Endothelial cell (in vitro differentiated cells): ENCODE results near the gene CEP131. TPM values are rescaled to one million over a fixed set of nuclear protein-coding genes. Genes with fewer than 3 reads are reported as not detected.

Experiments
- DNase-seq: peaks from one replicate; pipeline ENCODE4 v3.0.0; 2021; ENCODE audit warnings: low spot score
- H3K27ac Mint-ChIP-seq: one replicate; pipeline ENCODE4 v1.8.0; 2021; ENCODE audit warnings: mixed read lengths, inconsistent platforms; ENCODE audit not compliant: unreplicated experiment
- H3K27me3 Mint-ChIP-seq: one replicate; pipeline ENCODE4 v1.8.0; 2021; ENCODE audit warnings: mild to moderate bottlenecking, moderate library complexity, mixed read lengths, inconsistent platforms; ENCODE audit not compliant: unreplicated experiment
- H3K36me3 Mint-ChIP-seq: one replicate; pipeline ENCODE4 v1.8.0; 2021; ENCODE audit warnings: mild to moderate bottlenecking, low read depth, mixed read lengths, inconsistent platforms; ENCODE audit not compliant: unreplicated experiment
- H3K4me1 Mint-ChIP-seq: one replicate; pipeline ENCODE4 v1.8.0; 2021; ENCODE audit warnings: mild to moderate bottlenecking, mixed read lengths, inconsistent platforms; ENCODE audit not compliant: unreplicated experiment
- H3K4me3 Mint-ChIP-seq: one replicate; pipeline ENCODE4 v1.8.0; 2021; ENCODE audit warnings: mild to moderate bottlenecking, mixed read lengths, inconsistent platforms; ENCODE audit not compliant: unreplicated experiment
- H3K9me3 Mint-ChIP-seq: one replicate; pipeline ENCODE4 v1.8.0; 2021; ENCODE audit warnings: mixed read lengths, inconsistent platforms; ENCODE audit not compliant: unreplicated experiment
- CTCF ChIP-seq: fragments of 200-600 bp; sonication (generic); IDR thresholded peaks from one replicate; pipeline ENCODE4 v1.5.0; 2021; ENCODE audit warnings: antibody characterized with exemption; ENCODE audit not compliant: unreplicated experiment
- total RNA-seq: library from RNA; stranded (reverse); fragmentation: NEBNext Ultra II Directional; extraction: Animal tissue kit (Norgen Biotek cat#: 25700); gene quantifications from one replicate; pipeline ENCODE4 v1.2.1, GENCODE V29; 2021; ENCODE audit not compliant: unreplicated experiment

The CEP131 gene
- total RNA-seq, 1 donor from 2014 or later, result 21.1 TPM

DNA sequence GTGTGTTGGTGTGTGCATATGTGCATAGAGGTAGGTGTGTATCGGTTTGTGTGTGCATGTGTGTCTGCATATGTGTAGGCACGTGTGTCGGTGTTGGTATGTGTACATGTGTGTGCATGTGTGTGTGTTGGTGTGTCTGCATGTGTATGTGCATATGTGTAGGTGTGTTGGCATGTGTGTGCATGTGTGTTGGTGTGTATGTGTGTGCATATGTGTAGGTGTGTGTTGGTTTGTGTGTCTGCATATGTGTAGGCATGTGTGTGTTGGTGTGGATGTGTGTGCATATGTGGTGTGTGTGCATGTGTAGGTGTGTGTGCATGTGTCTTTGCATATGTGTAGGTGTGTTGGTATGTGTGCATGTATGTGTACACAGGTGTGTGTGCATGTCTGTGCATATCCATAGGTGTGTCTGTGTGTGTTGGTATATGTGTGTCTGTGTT lies 52.9 kb downstream of the CEP131 start:
- H3K4me1 Mint-ChIP-seq, result no peaks in the 10 kb centered on the region
- H3K9me3 Mint-ChIP-seq, result no peaks in the 10 kb centered on the region
- H3K4me3 Mint-ChIP-seq, result no peak overlapping the region
- H3K27ac Mint-ChIP-seq, result no peak overlapping the region
- TF ChIP-seq CTCF, result no peak
- H3K36me3 Mint-ChIP-seq, result no peaks in the 10 kb centered on the region
- no peak for DNase-seq
- peaks cover 14% of the 10 kb centered on the region for H3K27me3 Mint-ChIP-seq

DNA sequence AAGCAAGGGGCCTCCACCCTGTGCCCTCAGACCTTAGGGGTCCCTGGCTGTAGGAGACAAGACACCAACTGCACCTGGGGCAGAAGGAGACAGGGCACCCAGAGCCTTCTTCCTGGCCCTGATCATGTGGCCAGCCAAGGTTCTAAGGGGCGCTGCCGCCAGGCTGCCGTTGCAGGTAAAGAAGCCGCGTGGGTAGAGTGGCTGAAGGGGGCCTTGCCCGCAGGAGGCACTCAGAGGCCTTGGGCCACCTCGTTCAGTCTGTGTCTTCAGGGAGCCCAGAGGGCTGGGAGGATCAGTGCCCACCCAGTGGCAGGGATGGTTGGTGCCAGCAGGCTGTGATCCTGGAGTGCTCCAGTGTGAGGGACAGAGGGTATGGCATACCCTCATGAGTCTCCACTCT lies 55.1 kb downstream of the CEP131 start:
- H3K27ac Mint-ChIP-seq, result no peak overlapping the region
- no peaks in the 10 kb centered on the region for H3K9me3 Mint-ChIP-seq
- no peaks in the 10 kb centered on the region for H3K4me1 Mint-ChIP-seq
- DNase-seq, result no peak
- H3K36me3 Mint-ChIP-seq, result no peaks in the 10 kb centered on the region
- peaks cover 9% of the 10 kb centered on the region for H3K27me3 Mint-ChIP-seq
- no peak for TF ChIP-seq CTCF
- no peak overlapping the region for H3K4me3 Mint-ChIP-seq

- H3K4me1 Mint-ChIP-seq, result no peaks in the 10 kb centered on the region
- H3K36me3 Mint-ChIP-seq, result no peaks in the 10 kb centered on the region
- no peaks in the 10 kb centered on the region for H3K9me3 Mint-ChIP-seq
- DNase-seq, result no peak
- TF ChIP-seq CTCF, result no peak
- H3K4me3 Mint-ChIP-seq, result no peak overlapping the region
- H3K27me3 Mint-ChIP-seq, result peaks cover 9% of the 10 kb centered on the region
- no peak overlapping the region for H3K27ac Mint-ChIP-seq
Measured at GRCh38 chr17:81167194-81167524, 55.6 kb downstream of the CEP131 start.

DNA sequence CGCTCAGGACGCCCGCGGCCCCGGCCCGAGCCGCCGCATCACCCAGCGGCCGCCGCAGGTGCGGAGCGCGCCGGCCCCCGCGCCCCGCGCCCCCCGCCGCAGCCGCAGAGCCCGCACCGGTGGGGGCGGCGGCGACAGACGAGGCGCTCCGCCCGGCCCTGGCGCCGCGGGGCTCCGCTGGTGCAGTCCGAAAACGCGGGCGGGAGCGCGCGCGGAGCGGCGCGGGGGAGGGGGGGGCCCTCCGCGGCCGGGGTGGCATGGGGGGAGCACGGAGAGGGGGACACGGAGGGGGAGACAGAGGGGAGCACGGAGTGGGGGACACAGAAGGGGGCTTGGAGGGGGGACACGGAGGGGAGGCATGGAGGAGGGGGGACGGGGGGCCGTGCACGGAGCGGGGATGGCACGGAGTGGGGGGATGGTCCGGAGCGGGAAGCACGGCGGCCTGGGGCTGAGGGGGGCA lies 56.7 kb downstream of the CEP131 start, which contains the start of gene AATK:
Gene AATK, minus strand, starts transcription at position 189 of the 460 bp plus-strand sequence. CDS start 229 bp downstream, outside the sequence.
- no peak within 1 kb of the TSS for H3K4me3 Mint-ChIP-seq
- no peaks in the 10 kb centered on the region for H3K9me3 Mint-ChIP-seq
- no peaks in the 10 kb centered on the region for H3K36me3 Mint-ChIP-seq
- no peak within 1 kb of the TSS for H3K27ac Mint-ChIP-seq
- H3K27me3 Mint-ChIP-seq, result peaks cover 7% of the 10 kb centered on the region
- no peak for DNase-seq
- H3K4me1 Mint-ChIP-seq, result peaks cover 2% of the 10 kb centered on the region
- no peak for TF ChIP-seq CTCF

DNA sequence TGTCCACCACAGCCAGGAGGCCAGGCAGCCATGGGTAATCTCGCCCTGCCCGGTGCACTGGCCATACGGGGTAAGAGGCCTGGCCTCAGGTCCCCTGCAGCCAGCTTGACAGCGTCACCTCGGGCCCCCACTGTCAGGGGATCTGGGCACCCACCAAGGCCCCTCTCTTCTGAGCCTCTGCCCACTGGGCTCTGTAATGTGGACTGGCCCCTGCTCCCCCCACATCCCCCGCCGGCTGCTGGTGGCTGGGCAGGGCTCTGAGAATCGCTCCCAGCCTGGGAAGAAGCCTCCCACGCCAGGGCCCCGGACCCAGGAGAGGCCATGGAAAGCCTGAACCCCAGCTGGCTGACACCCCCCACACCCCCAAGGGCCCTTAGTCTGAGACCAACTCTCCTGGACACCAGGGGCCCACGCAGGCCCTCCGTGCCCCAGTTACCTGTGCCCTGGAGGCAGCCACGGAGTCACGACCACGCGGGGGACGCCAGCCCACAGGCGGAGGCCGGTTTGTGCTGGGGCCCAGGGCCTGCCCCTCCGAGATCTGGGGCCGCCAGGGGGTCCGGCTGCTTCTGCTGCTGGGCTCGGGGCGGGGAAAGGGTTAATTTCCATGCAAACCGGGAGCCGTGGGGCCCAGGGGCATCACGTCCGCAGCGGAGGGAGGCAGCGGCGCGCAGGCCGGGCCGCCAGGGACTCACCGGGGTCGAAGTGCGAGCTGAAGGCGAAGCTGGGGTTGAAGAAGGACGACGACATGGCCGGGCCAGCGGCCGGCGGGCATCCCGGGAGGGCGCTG lies 57.3 kb downstream of the CEP131 start, which contains the start of gene PVALEF:
Gene PVALEF, plus strand, starts transcription at position 262 of the 787 bp plus-strand sequence. CDS start 15,720 bp downstream, outside the sequence.
- peaks cover 4% of the 10 kb centered on the region for H3K4me1 Mint-ChIP-seq
- DNase-seq, result peak; percentile 49
- no peaks in the 10 kb centered on the region for H3K9me3 Mint-ChIP-seq
- H3K36me3 Mint-ChIP-seq, result no peaks in the 10 kb centered on the region
- H3K27ac Mint-ChIP-seq, result no peak within 1 kb of the TSS
- peaks cover 7% of the 10 kb centered on the region for H3K27me3 Mint-ChIP-seq
- TF ChIP-seq CTCF, result no peak
- H3K4me3 Mint-ChIP-seq, result no peak within 1 kb of the TSS
